Activated CD4-positive, CD25-positive, alpha-beta regulatory T cell treated with anti-CD3 and anti-CD28 coated beads, Interleukin-2, amount 50 U/mL, for 16 hours (primary cell): ENCODE measurements around the gene LHX4.

ENCODE experiments used
- DNase-seq: peaks from one replicate; pipeline ENCODE4 v3.0.0-alpha.2; 2020; ENCODE audit warnings: low read depth, low spot score

Gene LHX4

DNA sequence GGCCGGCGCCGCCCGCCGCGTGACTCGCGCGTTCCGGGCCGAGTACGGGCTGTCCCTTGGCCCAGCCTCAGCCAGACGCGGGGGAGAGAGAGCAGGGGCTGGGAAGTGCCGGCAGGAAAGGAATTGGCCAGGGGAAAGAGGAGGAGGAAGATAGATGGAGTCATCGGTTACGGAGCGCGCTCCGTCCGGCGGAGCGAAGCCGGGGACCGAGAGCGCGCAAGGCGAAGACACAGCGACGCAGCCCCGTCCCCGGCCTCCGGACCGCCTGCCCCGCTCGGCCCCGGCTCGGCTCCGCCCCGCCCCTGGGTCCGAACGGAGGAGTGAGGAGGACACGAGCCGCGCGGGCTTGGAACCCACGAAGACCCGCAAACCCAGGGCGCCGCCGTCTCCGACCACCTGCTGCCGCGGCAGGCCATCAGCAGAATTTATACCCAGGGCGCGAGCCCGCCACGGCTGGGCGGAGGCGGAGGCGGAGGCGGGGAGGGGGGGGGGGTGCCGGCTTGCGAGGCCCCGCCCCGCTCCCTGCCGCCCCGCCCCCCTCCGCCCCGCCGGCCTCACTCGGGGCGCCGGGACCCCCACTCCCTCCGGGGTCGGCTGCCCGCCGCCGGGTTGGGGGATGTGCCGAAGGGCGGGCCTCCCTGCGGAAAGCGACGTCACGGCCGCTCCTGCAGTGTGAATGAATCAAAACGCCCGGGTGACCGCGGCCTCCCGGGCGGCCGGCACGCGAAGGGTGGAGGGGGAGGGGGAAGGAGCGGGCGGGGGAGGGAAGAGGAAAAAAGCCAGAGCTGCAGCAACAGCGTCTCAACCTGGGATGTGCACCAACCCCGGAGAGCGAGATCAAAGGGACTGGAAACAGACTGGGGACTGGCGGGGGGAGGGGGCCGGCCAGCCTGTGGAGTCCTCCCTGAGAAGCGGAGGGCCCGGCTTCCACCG, at the start of gene LHX4:
LHX4 (plus strand) TSS at position 782 of the 933 bp plus-strand sequence. CDS start 266 bp downstream, outside the sequence.
- no peak for DNase-seq

DNA sequence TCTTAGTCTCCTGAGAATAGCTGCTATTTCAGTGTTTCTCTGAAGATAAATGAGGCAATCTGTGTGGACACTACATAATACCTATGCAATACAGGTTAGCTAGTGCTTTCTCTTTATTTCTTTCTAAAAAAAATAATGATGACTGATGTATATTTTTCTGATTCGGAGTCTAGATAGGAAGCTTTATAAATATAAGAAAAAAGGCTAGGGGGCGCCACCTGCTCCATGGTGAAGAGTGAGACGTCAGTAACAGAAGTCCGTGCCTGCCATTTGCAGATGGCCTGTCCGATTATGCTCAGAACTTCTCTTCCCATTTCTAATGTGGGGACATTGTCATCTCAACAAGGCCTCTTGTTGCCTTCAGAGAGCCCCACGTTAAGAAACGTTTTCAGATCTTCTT, 49.0 kb upstream of the LHX4 start:
- no peak for DNase-seq

DNA sequence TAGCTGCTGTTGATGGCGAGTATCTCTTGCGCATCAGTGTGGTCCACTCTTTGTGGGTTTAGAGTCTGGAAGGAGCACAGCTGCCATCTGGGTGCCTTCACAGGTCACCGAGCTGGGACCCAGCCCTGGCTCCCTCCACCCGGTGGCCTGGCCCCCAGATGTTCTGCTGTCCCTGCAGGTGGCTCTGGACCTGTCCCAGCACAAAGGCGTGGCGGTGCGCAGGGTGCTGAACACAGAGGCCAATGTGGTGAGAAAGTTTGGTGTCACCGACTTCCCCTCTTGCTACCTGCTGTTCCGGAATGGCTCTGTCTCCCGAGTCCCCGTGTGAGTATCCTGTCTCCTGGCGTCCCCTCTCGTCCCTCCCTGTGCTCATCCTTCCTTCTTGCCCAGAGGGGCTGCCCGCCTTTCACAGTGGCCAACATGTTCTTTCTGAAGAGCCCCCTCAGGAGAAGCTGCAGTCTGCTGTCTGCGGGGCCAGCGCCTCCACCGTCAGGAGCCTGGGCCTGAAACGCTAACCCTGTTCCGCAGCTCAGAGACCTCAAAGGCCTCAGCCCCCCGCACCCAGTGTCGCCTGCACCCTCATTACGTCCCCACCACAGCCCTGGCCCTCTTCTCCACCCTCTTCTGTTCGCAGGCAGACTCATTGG, 47.9 kb upstream of the LHX4 start:
- no peak for DNase-seq

DNA sequence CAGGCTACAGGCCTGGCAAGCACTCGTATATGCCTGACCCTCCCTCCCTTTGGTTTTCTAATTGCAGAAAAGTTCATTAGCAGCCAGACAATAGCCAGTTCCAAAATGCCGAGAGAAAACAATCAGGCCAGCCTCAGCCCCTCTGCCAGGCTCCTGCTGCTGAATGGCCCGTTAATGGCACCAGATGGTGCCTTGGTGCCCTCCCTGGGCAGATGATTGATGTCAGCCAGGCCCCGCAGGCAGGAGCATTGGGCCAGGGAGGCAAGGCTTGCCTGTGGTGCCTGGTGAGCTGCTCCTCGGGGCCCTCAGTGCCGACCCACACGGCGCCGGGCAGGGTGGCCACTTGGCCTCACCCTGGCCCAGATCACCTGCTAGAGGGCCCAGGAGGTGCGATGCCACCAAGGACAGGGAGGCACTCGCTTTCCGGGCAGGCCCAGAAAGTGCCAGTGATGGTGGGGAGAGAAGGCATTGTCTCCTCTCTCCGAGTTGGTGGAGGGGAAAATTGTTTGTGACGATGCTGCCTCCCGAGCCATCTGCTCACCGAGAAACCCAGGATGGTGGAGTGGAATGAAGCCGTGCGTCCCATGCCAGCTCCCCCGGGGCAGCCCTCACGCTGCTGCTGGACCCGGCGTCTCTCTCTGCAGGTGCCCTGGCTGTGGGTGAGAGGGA, 47.3 kb upstream of the LHX4 start:
- DNase-seq = no peak

DNA sequence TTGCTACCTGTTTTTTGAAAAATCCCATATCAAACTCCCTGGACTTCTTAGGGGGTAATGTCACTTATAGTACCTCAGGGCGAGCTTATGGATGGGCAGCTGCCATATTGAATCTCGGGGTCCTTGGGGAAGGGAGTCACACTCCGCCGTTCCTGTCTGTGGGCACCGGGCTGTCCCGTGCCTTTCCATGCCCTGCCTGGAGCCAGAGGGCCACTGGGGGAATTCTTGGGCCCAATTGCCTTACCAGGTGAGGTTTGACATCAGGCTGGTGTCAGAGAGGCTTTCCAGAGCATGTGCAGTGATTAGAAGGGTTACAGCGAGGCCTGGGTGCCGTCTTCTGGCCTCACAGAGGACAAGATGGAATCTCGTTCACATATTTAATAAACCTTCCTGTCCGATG, 46.6 kb upstream of the LHX4 start:
- DNase-seq = no peak

DNA sequence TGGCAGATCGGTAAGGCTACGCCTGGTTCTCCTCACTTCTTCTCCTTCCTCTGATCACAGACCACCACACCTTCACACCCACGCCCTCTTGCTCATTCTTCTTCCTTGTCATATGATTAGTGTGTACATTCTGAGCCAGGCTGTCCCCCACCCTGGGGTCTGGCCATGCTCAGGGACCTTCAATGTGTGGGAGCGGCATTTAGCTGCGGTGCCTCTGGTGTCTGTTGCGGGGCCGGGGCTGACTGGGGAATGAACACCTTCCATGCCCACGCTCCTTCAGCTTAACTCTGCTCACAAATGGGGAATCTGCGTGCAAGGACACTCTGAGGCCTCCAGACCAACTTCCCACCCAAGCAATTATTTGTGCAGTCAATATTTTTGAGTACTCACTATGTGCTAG, 46.0 kb upstream of the LHX4 start:
- no peak for DNase-seq

DNA sequence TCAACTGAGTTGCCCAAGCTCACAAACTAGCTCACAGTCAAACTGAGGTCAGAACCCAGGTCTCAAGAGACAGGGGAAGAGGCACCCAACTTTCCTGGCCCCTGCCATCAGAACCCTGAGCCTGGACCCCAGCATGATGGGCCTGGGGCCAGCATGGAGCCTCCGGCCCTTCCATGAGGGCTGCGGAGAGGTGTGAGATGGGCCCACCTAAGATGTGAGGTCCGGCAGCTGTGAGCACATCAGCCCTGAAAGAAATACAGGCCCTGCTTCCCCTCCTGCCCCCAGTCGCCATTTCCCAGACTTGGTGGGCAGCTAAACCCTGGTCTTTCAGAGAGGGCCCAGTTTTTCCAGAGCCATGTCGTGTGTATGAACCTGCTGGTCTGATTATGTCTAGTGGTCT, 44.8 kb upstream of the LHX4 start:
- DNase-seq = no peak

DNA sequence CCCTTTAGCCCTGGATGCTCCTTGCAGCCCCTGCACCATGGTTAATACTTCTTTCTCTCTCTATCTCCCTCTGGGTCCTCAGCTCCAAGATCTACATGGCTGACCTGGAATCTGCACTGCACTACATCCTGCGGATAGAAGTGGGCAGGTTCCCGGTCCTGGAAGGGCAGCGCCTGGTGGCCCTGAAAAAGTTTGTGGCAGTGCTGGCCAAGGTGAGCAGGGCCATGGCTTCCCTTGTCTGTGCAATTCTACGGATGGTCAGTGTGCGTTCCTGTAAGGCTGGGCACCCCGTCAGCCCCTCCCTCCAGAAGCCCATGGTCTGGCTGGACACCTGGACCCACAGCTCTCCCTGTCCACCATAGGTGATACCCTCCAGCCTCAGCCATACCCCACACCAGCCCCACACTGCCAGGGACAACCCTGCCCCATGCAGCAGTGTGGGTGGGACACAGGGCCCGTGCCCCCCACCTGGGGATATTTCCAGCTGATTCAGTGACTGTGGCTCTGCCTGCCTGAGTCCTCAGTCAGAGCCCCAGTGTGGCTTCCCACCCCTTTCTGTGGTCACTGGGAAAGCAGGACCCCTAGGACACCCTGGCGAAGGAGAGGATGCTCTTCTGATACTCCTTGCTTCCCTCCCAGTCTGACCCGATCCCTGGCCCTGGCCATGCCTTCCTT, 44.0 kb upstream of the LHX4 start:
- DNase-seq = no peak

DNA sequence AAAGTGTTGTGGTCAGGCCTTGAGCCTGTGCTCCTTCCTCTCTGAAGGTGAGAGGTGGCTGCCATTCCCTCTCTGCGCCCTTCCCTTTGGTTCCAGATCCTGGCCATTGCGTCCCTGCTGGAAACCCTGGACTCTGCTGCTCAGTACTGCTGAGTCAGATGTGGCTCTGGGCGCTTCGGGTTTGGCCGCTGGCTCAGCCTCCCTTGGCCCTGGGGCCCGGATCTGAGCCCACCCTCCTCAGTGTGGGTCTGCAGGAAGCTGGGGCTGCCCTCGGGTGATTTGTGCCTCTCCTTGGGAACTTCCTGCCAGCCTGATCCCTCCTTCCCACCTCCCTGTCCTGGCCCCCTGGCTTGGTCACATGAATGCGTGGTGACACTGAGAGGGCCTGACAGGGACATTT, 43.2 kb upstream of the LHX4 start:
- no peak for DNase-seq

DNA sequence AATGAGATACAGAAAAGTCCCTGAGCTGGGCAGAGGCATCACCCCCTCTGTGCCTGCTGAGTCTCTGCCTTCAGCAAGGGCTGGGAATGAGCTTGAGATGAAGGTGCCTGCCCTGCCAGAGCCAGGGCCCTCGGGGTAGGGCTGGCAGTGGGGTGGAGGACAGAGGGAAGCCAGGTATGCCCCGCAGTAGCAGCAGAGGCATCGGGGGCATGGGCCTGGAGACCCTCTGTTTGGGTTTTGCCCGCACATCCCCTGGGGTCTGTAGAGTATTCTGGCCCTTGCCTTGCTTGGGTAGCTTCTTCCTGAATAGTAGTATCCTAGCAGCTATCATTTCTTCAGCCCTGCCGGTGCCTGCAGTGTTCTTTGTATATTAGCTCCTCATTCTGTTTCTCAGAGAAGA, 42.4 kb upstream of the LHX4 start:
- DNase-seq = no peak

DNA sequence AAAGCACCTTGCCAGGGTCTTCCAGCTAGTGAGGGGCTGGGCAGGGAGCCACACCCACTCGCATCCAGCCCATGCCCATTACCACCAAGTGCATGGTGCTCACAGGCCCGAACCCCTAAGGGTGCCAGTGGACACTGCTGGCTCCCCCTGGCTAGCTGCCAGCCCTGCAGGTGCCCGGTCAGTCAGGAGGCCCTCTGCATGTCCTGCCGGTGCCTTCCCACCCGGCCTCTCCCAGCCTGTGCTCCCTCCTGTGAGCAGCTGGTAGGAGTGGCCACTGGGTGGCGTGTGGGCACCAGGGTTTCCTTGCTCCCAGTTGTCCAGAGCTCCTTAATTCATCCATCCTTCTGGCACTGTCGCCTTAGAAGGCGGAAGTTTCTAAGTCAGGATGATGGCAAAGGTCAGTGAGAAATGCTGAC, 42.0 kb upstream of the LHX4 start:
- no peak for DNase-seq

DNA sequence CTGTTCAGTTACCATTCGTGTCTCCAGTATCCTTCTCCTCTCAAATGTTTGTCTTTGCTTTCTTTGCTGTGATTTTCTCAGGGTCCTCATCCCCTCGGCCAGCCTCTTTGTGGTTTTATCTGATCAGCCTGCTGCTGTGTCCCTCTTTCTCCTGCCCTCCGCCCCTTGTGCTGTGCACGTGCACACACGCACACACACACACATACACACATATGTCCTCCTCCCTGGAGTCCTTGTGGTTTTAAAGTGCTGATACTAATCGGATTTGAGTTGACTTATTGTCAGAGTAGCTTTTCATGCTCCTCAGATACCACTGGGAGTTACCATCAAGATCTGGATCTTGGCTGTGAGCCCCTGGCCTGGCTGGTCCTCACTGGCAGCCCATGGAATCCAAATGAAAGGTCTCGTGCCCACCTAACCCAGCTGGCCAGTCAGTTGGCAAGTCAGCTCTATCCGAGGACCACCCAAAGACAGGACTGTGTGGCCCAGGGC, 41.3 kb upstream of the LHX4 start:
- no peak for DNase-seq

DNA sequence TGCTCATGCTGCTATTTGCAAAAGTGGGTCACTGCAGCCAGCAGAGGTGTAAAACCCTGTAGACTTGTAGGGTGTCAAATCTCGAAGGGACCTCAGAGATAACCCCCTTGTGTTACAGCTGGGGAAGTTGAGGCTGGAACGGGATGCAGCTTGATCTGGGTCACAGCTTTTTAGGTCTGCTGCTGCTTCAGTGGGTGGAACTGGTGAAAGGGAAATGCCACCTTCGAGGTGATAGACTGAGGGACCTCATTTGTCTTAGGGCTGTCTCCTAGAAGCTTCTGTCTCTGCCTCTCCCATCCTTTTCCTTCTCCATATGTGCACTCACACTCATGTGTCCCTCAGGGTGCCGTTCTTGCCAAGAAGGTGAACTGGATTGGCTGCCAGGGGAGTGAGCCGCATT, 40.0 kb upstream of the LHX4 start:
- no peak for DNase-seq

DNA sequence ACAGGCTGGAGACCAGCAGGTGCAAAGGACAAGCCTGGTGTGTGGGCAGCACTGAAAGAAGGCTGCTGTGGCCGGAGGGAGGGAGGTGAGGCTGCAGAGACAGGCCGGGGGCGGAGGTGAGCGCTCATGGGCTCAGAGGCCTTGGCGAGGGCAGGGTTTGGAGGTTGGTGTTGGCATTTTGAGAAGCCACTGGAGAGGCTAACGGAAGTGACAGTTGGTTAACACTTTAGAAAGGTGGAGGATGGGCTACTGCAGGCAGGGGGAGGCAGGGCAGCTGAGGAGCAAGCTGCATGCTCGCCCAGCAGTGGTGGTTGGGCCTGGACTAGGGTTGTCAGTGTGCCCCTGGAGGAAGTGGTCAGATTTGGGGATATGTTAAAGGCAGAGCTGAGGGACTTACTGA, 37.9 kb upstream of the LHX4 start:
- DNase-seq = no peak

DNA sequence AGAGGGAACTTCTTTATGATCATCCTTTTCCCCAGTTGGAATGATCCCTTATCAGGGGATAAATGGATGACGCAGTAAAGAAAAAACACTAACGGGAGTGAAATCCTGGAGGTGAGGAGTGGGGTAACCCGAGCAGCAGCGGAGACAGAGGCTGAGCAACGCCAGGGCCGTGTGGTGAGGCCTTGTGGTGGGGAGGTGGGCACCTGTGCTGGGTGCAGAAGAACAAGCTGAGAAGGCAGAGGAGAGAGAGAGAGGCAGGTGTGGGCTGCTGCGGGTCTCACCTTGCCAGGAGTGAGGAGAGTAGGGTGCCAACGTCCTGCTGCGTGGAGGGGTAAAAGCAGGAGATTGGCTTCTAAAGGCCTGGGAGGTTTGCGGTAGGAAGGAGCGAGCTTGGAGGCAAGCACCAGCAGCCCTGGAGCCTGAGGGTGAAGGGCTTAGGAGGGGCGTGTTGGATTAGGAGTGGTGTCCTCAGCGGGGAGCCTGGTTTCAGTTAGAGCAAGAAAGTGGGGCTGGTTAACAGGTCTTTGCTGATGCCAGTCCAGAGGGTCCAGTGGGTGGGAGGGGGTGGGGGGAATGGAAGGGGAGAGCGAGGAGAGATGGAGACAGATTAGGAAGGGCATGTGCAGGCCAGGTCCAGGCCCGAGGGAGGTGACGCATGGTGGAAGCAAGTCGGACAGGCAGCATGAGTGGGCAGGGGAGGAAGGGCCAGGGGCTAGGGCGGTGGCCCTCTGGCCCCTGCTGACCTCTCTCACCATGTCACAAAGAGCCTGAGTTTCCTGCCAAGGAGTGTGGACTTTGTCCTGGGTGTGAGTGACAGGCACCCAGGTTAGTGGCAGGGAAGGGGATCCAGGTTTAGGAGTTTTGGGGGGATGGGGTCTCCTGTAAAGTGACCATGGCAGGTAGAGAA, 36.7 kb upstream of the LHX4 start:
- no peak for DNase-seq

DNA sequence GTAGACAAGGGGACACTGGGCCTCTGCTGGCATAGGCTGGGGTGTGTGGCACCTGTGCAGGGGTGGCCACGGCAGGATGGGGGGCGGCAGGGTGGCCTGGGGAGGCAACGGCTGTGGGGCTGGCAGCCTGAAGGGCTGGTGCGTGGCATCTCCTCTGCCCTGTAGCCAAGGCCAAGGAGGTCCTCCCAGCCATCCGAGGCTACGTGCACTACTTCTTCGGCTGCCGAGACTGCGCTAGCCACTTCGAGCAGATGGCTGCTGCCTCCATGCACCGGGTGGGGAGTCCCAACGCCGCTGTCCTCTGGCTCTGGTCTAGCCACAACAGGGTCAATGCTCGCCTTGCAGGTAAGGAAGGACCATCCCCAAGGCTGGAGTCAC, 36.0 kb upstream of the LHX4 start:
- no peak for DNase-seq

DNA sequence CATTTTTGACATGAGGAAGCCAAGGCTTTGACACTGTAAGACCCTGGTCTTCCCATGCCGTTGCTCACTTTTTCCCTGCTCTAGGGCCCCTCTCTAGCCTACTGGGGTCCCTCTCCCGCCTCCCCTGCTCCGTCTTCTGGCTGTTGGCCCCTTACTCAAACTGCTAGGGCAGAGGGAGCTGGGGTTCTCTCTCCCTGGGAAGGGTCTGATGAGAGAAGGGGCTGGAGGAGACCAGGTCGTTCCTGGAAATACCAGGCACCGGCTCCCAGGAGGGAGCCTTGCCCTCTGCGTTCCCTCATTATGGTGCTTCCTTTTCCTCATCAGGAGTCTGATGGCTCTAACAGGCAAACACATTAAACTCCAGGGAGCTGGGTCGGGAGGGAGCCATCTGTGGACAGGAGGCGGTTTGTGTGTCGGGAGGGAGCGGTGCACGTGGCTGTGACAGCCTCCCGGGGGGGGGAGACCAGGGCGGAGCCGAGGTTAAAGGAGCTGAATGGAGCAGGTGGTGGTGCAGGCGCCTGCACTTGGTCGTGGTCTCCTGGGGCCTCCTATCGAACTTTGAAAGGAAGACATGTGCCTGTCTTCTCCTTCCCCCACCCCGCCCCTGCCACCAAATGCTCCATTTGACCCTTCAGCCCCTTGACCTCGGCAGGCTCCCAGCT, 35.4 kb upstream of the LHX4 start:
- DNase-seq = no peak

DNA sequence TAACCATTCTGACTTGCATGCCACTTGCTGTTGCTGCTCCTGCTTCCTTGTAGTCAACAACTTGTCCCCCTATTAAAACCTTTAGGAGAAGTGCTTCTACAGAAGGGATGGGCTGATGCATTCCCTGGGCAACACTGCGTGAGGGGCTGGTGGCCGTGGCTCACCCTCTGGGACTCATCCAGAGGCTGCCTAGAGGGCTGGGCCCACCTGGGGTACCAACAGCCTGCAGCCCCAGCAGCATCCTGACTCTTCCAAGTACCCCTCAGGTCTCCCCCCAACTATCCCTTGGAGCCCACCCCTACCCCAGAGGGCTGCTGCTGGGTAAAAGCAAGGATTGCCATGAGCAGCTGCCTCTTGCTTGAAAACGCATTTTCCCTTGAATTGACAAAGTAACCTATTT, 34.7 kb upstream of the LHX4 start:
- no peak for DNase-seq

DNA sequence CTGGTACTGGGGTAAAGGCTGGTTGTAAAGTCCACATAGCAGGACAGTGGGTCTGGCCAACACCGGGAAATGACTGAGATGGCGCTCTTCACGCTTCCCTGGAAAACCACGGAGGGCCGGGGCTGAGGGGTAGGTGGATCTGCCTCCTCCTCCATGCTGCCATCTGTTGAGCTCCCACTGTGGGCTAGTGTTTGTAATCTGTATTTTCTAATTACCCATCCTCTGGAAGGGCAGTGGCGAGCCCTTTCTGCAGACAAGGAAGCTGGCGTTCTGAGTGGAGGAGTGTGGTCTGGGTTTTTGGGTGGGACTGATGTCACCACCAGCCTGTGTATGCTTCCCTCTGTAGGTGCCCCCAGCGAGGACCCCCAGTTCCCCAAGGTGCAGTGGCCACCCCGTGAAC, 34.1 kb upstream of the LHX4 start:
- no peak for DNase-seq

DNA sequence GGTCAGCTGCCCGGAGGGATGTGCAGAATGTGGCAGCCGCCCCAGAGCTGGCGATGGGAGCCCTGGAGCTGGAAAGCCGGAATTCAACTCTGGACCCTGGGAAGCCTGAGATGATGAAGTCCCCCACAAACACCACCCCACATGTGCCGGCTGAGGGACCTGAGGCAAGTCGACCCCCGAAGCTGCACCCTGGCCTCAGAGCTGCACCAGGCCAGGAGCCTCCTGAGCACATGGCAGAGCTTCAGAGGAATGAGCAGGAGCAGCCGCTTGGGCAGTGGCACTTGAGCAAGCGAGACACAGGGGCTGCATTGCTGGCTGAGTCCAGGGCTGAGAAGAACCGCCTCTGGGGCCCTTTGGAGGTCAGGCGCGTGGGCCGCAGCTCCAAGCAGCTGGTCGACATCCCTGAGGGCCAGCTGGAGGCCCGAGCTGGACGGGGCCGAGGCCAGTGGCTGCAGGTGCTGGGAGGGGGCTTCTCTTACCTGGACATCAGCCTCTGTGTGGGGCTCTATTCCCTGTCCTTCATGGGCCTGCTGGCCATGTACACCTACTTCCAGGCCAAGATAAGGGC, 33.5 kb upstream of the LHX4 start:
- no peak for DNase-seq
